ENCODE results near the gene CD163L1.

The CD163L1 gene

DNA sequence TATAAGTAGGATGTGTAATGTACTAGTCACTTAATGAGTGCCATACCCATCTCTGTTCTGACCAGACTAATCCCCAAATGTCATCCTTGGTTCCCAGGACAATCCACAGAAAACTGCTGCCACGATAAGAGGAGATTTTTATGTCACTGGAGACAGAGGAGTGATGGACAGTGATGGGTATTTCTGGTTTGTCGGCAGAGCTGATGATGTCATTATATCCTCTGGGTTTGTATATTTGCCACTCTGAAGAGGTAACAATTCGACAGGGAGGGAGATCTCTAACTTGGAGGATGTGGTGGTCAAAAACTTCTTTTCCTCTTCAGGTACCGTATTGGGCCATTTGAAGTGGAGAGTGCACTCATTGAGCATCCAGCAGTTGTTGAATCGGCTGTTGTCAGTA lies 119.8 kb downstream of the CD163L1 start:
- no peak for DNase-seq (ENCODE audit: low read depth)

DNA sequence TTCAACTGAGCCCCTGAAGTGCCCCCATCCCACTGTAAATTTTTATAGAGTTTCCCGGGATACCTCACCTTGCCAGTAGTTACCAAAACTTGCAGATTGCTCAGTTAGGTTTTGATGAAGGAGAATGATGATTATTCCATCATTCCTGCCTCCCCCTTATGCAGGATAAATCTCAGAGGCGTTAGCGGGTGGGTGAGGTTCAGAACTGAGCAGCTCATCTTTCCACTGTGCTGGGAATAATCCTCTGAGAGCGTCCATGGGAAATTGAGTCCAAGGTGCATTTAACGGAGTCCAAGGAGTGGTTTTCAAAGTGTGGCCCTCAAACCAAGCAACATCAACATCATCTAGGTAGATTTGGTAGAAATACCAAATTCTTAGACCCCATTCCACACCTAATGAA lies 121.4 kb downstream of the CD163L1 start:
- no peak for DNase-seq (ENCODE audit: low read depth)

DNA sequence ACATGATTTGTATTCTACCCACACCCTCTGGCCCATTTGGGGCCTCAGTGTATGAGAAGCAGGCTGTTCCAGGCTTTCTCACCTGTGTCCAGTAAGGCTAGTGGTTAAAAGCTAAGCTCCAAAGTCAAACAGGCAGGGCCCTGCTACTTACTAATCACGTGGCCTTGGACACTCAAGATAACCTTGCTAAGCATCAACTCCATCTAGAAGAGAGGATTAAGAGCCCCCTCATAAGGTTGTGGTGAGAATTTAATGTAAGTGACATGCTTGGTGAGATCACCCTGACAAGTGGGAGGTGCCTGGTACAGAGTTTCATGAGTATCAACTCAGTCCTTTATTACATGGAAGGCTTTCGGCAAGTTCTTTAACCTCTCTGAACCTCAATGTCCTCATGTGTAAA lies 122.3 kb downstream of the CD163L1 start:
- DNase-seq (ENCODE audit: low read depth), result no peak

DNA sequence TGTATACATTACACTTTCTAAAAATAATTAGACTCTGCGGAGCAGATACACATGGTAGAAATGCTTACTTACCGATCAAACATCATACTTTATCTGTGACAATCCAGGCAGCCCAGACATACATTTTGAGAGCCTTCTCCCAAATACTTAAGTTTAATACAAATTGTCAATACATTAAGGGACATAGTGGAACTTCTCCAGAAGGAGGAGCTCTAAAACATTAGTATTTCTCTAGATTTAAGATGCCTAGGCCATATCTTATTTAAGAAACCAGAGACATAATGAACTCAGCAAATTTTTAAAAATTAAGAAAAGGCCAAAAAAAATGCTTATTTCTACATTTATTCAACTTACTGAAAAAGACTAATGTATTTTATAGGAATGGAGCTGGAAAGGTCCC lies 124.0 kb downstream of the CD163L1 start:
- DNase-seq (ENCODE audit: low read depth), result no peak

DNA sequence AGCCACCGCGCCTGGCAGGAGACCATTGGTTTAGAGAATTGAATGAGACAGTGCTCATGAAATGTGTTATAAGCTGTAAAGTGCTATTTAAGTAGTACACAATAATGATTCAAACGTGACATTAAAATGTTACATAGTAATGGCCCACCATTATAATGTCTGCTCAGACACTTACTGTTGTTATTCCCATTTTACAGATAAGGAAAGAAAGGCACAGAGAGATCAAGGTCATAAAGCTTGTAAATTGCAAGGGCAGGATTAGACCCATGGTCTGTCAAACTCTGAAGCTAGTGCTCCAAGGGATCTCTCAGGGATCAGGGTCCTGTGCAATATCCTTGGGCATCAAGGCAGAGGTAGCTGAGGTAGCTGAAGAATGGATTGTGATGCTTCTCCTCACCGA lies 133.9 kb downstream of the CD163L1 start:
- no peak for DNase-seq (ENCODE audit: low read depth)

Data from stimulated activated CD8-positive, alpha-beta memory T cell treated with anti-CD3 and anti-CD28 coated beads, Interleukin-12 subunit alpha, Interleukin-12 subunit beta, amount 100 ng/mL, for 1 hour (primary cell).